Erythroblast (primary cell): ENCODE results near the gene POLR2H.

Experiments
- DNase-seq, 2 experiments: peaks; one replicate each; lab custom pipeline; 2025; lab: John Stamatoyannopoulos, UW
- GATA1 ChIP-seq: IDR thresholded peaks from 2 replicates; pipeline ENCODE4 v1.6.1; 2011; ENCODE audit warnings: low read depth, mild to moderate bottlenecking, control low read depth, low read length, moderate library complexity
- POLR2A ChIP-seq: IDR thresholded peaks from 2 replicates; pipeline ENCODE4 v1.6.1; 2011; ENCODE audit warnings: mild to moderate bottlenecking, low read length

The POLR2H gene

DNA sequence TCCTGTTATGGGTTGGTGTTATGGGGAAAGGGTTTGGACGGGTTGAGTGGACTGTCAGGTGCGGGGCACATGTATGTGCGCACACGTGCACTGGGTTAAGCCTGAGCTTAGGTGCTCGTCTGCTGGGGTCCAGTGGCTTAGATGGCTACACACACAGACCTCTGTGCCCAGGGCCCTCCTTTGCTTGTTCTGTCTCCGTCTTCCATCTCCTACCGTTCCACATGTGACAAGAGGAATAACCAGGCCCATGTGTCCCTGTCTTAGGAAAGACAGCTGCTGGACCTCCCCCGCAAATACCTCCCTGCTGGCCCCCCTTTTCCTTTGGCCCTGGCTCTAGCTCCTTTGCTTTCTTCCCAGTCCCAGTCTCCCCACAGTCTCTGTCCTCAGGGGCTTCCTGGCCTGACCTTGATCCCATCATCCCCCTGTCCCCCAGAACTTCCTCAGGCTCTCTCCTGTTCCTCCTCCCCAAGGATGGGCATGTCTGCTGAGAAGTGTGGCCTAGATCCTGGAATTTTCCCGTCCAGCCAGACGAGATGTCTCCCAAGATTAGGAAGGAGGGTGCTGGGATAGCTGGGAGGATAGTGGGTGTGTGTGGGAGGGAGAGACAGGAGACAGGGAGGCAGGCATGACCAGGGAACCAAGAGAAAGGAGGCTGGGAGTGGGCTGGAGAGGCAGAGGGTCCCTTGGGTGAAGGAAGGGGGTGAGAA lies 17.3 kb downstream of the POLR2H start:
- TF ChIP-seq POLR2A (no peak), GATA1 (no peak)
- no peak for DNase-seq

DNA sequence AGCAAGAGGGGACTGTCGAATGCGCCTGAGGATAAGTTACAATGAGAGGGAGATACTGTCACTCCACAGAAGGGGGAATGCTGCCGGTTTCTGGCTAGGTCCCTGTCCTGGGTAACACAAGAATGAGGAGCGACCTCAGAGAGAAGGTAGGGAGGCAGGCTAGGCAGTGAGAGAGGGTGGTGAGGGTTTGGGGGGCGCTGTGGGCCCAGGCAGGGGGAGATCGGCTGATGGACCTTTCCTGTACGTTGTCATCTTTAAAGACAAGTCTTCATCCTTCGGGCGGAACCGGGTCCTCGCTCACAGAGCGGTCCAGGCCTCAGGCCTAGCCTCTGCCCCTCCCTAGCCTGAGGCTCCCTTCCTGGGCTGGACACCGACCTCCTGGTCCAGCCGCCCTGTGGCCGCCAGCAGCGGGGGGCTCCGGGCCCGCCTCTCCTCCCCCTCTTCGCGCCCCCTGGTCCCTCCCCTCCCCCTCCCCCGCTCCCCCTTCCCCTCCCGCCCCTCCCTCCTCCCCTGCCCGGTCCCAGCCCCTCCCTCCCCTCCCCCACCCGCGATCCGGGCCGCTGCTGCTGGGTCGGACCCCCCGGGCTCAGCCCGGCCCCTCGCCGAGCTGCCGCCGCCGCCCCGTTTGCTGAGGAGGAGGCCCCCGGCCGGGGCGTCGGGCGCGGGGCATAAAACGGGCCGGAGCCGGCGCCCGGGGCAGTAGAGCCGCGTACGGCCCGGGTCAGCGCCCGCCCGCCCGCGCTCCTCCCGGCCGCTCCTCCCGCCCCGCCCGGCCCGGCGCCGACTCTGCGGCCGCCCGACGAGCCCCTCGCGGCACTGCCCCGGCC lies 18.1 kb downstream of the POLR2H start, which contains the start of gene CHRD:
Gene CHRD (plus strand): TSS at position 697 of the 827 bp plus-strand sequence. CDS start 265 bp downstream, outside the sequence.
- TF ChIP-seq POLR2A (no peak), GATA1 (no peak)
- no peak for DNase-seq

DNA sequence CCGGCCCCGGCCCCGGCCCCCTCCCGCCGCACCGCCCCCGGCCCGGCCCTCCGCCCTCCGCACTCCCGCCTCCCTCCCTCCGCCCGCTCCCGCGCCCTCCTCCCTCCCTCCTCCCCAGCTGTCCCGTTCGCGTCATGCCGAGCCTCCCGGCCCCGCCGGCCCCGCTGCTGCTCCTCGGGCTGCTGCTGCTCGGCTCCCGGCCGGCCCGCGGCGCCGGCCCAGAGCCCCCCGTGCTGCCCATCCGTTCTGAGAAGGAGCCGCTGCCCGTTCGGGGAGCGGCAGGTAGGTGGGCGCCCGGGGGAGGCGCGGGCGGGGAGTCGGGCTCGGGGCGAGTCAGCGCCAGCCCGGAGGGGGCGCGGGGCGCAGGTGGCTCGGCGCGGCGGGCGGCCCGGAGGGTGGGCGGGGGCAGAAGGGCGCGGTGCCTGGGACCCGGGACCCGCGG lies 18.7 kb downstream of the POLR2H start:
- TF ChIP-seq POLR2A, result no peak
- TF ChIP-seq GATA1, result no peak
- peak in 1 of 2 experiments; percentile 27 for DNase-seq

DNA sequence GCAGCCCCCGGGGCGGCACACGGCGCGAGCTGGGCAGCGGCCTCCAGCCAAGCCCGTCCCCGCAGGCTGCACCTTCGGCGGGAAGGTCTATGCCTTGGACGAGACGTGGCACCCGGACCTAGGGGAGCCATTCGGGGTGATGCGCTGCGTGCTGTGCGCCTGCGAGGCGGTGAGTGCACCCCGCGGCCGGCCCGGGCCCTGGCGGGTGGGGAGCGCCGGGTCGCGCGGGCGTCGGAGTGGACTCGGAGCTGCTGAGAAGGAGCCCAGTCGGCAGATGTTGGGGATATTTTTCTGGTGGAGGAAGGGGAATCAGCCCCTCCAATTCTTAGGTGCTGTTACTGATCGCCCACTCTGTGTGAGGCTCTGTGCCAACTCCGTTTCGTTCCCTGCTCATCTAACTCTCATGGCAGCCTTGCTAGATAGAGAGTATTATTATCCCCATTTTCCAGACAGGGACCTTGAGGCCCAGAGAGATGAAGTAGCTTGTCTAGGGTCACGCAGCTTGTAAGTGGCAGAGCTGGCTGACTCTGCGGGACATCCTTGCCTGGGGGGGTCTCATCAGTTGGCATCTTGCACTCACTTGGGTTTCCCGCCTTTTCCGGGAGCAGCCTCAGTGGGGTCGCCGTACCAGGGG lies 19.2 kb downstream of the POLR2H start:
- TF ChIP-seq GATA1 (no peak), POLR2A (no peak)
- DNase-seq, result no peak

DNA sequence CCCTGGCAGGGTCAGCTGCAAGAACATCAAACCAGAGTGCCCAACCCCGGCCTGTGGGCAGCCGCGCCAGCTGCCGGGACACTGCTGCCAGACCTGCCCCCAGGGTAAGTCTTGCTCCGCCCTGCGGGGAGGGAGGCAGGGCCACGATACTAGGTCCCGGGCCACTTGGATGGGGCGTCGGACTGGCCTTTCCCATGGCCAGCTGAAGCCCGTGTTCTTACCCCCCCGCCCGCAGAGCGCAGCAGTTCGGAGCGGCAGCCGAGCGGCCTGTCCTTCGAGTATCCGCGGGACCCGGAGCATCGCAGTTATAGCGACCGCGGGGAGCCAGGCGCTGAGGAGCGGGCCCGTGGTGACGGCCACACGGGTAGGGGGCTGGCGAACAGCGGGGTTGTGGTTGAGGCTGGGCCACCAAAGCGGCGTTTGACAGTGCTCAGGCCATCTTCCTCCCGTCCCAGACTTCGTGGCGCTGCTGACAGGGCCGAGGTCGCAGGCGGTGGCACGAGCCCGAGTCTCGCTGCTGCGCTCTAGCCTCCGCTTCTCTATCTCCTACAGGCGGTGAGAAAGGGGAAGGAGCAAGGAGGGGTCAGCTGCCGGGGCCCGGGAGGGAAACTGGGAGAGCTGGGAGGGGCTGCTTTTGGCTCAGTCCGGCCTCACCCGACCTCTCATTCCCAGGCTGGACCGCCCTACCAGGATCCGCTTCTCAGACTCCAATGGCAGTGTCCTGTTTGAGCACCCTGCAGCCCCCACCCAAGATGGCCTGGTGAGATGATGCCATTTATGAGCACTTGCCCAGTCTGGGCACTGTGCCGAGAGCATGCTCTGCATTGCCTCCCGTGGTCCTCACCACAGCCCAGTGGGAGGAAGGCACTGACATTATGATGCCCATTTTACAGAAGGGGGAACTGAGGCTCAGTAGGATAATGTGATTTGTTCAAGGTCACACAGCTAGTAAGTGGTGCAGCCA lies 20.0 kb downstream of the POLR2H start:
- no peak for TF ChIP-seq POLR2A
- TF ChIP-seq GATA1, result no peak
- no peak for DNase-seq

DNA sequence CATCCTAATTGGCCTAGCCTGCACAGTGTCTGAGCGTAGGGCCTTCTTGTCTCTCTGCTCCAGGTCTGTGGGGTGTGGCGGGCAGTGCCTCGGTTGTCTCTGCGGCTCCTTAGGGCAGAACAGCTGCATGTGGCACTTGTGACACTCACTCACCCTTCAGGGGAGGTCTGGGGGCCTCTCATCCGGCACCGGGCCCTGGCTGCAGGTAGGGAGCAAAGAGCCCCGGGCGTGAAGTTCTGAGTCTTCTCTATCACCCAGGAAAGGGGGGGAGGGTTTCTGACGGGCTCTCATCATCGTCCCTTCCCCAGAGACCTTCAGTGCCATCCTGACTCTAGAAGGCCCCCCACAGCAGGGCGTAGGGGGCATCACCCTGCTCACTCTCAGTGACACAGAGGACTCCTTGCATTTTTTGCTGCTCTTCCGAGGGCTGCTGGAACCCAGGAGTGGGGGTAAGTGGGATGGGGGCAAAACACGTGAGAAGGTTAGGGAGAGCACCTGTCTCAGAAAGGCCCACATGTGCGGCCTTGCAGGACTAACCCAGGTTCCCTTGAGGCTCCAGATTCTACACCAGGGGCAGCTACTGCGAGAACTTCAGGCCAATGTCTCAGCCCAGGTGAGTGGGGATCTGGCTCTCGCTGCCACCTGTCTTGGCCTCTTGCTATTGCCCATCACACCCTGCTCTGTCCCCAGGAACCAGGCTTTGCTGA lies 21.0 kb downstream of the POLR2H start:
- TF ChIP-seq POLR2A, result no peak
- no peak for DNase-seq

DNA sequence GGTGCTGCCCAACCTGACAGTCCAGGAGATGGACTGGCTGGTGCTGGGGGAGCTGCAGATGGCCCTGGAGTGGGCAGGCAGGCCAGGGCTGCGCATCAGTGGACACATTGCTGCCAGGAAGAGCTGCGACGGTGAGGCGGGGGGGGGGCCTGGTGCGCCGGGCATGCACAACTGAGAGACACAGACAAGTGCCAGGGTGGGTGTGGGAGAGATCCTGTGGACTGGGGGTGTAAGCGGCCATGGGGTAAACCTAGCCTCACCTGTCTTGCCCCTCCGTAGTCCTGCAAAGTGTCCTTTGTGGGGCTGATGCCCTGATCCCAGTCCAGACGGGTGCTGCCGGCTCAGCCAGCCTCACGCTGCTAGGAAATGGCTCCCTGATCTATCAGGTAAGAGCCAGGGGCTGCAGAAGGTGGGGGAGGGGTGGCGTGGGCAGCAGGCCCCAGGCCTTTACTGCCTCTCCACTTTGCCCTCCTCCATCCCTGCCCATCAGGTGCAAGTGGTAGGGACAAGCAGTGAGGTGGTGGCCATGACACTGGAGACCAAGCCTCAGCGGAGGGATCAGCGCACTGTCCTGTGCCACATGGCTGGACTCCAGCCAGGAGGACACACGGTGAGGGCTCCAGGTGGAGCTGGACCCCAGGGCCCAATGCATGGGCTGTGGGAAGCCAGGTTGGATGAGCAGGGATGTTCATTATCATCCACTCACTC lies 21.7 kb downstream of the POLR2H start:
- DNase-seq, result no peak

DNA sequence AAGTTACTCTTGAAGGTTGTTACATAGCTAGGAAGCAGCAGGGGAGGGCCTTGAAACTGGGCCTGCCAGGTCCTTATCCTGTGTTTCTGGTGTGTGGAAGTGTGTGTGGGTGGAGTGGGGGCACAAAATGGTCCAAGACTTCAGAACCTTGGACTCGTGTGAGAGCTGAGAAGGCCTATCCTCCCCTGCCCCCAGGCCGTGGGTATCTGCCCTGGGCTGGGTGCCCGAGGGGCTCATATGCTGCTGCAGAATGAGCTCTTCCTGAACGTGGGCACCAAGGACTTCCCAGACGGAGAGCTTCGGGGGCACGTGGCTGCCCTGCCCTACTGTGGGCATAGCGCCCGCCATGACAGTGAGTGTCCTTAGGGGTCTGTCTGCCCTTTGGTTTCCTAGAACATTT lies 22.8 kb downstream of the POLR2H start:
- DNase-seq, result no peak
- TF ChIP-seq GATA1 (no peak), POLR2A (no peak)

More for the DNA sequence above, 21.7 kb downstream of the POLR2H start:
- TF ChIP-seq GATA1, result no peak
- TF ChIP-seq POLR2A, result no peak

DNA sequence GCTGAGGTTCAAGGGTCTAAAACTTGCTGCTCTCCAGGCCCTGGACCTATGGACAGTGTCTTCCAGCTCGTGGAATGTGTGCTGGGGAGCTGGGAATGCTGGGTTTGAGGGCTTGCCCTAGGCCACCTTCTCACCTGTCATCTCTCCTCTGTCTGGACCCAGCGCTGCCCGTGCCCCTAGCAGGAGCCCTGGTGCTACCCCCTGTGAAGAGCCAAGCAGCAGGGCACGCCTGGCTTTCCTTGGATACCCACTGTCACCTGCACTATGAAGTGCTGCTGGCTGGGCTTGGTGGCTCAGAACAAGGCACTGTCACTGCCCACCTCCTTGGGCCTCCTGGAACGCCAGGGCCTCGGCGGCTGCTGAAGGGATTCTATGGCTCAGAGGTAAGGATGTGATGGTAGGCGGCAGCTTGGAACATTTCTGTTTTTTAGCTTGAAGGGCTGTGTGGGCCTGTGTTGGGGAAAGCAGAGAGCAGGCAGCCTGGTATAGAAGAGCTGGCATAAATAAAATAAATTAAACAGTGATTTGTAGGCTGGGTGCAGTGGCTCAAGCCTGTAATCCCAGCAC lies 23.4 kb downstream of the POLR2H start:
- DNase-seq, result no peak
- TF ChIP-seq GATA1 (no peak), POLR2A (no peak)

DNA sequence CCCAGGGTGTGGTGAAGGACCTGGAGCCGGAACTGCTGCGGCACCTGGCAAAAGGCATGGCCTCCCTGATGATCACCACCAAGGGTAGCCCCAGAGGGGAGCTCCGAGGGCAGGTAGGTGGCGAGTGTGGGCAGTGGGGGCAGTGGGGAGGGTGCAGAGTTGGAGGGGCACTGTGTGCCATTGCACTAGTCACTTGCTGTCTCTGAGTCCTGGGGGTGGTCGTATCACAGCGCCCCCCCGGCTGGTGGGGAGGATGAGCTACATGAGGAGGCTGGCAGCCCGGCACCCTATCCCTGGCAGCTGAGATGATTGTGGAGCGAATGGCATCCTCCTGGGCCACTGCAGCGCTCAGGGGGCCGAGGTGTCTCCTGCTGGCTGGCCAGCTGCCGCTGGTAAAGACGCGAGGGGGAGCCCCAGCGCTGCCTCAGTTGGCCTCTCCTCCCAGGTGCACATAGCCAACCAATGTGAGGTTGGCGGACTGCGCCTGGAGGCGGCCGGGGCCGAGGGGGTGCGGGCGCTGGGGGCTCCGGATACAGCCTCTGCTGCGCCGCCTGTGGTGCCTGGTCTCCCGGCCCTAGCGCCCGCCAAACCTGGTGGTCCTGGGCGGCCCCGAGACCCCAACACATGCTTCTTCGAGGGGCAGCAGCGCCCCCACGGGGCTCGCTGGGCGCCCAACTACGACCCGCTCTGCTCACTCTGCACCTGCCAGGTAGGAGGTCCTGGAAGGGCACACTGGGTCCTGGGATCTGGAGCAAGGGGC lies 24.7 kb downstream of the POLR2H start:
- no peak for DNase-seq
- TF ChIP-seq POLR2A (no peak), GATA1 (no peak)
